NB4 (cell line): Measurements from ENCODE around the gene OR2T2.
"Not testable (repeated sequence)": the region's sequence is repeated elsewhere in the genome, so short reads cannot be mapped to it uniquely, and the experiment has no call there.

Experiments
- POLR2A ChIP-seq: IDR thresholded peaks from 2 replicates; pipeline ENCODE4 v1.6.1; 2011; ENCODE audit warnings: mild to moderate bottlenecking; ENCODE audit not compliant: insufficient read length; ENCODE audit errors: extremely low read depth
- TF ChIP-seq, protein P1 (sequence below): IDR thresholded peaks from one replicate; pipeline ENCODE4 v1.5.1; 2012; ENCODE audit warnings: low read depth, low read length

DNA sequence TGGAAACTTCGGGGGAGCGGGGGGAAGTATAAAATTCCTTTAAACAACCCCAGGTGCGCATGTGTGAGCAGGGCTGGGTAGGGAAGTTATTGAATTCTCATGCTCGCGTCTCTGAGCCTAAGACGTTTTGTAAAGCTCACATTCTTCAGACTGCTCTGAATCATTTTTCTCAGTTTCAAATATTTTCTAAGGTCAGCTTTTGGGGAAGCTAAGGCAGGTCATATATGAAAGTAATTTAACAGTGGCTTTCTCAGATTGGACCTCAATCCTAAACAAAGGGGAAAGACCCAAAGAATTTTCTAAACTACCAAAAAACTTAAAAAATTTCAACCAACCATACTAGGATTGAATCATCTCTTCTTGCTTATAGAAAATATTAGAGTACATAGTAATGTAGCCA lies 10.5 kb upstream of the OR2T2 start:
- not testable (repeated sequence) for TF ChIP-seq POLR2A
- TF ChIP-seq, protein P1, sequence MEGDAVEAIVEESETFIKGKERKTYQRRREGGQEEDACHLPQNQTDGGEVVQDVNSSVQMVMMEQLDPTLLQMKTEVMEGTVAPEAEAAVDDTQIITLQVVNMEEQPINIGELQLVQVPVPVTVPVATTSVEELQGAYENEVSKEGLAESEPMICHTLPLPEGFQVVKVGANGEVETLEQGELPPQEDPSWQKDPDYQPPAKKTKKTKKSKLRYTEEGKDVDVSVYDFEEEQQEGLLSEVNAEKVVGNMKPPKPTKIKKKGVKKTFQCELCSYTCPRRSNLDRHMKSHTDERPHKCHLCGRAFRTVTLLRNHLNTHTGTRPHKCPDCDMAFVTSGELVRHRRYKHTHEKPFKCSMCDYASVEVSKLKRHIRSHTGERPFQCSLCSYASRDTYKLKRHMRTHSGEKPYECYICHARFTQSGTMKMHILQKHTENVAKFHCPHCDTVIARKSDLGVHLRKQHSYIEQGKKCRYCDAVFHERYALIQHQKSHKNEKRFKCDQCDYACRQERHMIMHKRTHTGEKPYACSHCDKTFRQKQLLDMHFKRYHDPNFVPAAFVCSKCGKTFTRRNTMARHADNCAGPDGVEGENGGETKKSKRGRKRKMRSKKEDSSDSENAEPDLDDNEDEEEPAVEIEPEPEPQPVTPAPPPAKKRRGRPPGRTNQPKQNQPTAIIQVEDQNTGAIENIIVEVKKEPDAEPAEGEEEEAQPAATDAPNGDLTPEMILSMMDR = not testable (repeated sequence)
